Neutrophil (primary cell): ENCODE data around the gene ADGRD2.

Experiments
- H3K27ac ChIP-seq: fragments of 200-600 bp; sonication (generic); 2 replicates; pipeline ENCODE4 v1.5.1; 2016; ENCODE audit warnings: mild to moderate bottlenecking, moderate library complexity
- H3K27me3 ChIP-seq: fragments of 200-600 bp; sonication (generic); 2 replicates; pipeline ENCODE4 v1.6.0; 2016; ENCODE audit warnings: mild to moderate bottlenecking
- H3K36me3 ChIP-seq: fragments of 200-600 bp; sonication (generic); 2 replicates; pipeline ENCODE4 v1.5.1; 2017
- H3K4me1 ChIP-seq, 2 experiments: fragments of 200-600 bp in 1 of 2; sonication (generic) in 1 of 2; 1 replicate in 1 of 2; 2 replicates in 1 of 2; pipeline versions ENCODE4 v1.5.1 to v1.6.1; 2013 to 2016; ENCODE audit warnings: low read depth in 1 of 2, low read length in 1 of 2, mild to moderate bottlenecking in 1 of 2, moderate library complexity in 1 of 2; ENCODE audit not compliant: control insufficient read depth in 1 of 2, insufficient read depth in 1 of 2
- H3K4me3 ChIP-seq, 2 experiments: fragments of 200-600 bp in 1 of 2; sonication (generic) in 1 of 2; 1 replicate in 1 of 2; 2 replicates in 1 of 2; pipeline ENCODE4 v1.5.1; 2013 to 2016; ENCODE audit warnings: low read depth in 1 of 2, low read length in 1 of 2, mild to moderate bottlenecking in 1 of 2, moderate library complexity in 1 of 2
- H3K9me3 ChIP-seq: fragments of 200-600 bp; sonication (generic); 2 replicates; pipeline ENCODE4 v1.5.1; 2016
- CTCF ChIP-seq: fragments of 200-600 bp; sonication (generic); IDR thresholded peaks from 2 replicates; pipeline ENCODE4 v1.5.1; 2016; ENCODE audit warnings: antibody characterized with exemption

Gene ADGRD2

DNA sequence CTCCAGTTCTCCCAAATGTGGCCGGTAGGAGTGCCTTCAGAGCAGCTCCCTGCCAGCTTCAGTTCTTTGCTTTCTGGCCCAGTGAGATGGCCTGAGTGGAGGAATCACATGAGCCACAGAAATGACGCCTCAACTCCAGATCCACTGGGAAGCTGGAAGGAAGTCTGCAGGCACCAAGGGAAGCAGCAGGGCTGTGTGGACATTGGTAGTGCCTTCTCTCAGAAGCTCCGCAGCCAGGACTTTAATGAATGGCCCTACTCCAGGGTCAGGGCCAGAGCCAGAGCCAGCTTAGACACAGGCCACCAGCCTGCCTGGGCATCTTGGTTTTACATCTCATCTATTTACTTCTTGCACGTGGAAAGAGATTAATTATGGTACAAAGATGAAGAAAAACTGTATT, 23.0 kb upstream of the ADGRD2 start:
- Histone ChIP-seq H3K36me3 (no peaks in the 10 kb centered on the region), H3K9me3 (no peaks in the 10 kb centered on the region), H3K4me3 (no peak overlapping the region), H3K27me3 (peaks cover 16% of the 10 kb centered on the region), H3K4me1 (no peaks in the 10 kb centered on the region), H3K27ac (no peak overlapping the region)
- TF ChIP-seq CTCF = no peak

- no peaks in the 10 kb centered on the region for H3K36me3 ChIP-seq
- no peak overlapping the region for H3K27ac ChIP-seq
- peaks cover 15% of the 10 kb centered on the region for H3K27me3 ChIP-seq
- H3K4me1 ChIP-seq = no peaks in the 10 kb centered on the region
- H3K4me3 ChIP-seq = no peak overlapping the region
- no peak for TF ChIP-seq CTCF
- H3K9me3 ChIP-seq = no peaks in the 10 kb centered on the region
Measured at GRCh38 chr9:124428751-124429529, 21.3 kb upstream of the ADGRD2 start.

DNA sequence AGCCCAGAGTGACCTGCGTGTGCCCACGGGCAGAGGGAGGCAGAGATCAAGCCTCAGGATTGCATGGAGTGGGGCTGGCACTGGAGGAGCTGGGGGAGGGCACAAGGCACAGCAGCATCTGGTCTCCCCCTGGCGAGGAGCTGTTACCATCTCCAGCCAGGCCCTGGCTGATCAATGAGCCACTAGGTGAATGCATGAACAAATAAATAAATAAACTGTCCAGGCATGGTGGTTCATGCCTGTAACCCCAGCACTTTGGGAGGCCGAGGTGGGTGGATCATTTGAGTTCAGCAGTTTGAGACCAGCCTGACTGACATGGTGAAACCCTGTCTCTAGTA, 20.8 kb upstream of the ADGRD2 start:
- no peak for TF ChIP-seq CTCF
- no peaks in the 10 kb centered on the region for H3K36me3 ChIP-seq

GRCh38 chr9:124436320-124436719, 13.9 kb upstream of the ADGRD2 start:
- no peaks in the 10 kb centered on the region for H3K9me3 ChIP-seq
- H3K27me3 ChIP-seq = peaks cover 28% of the 10 kb centered on the region
- no peak for TF ChIP-seq CTCF
- no peak overlapping the region for H3K27ac ChIP-seq
- no peak overlapping the region for H3K4me3 ChIP-seq
- H3K4me1 ChIP-seq = no peaks in the 10 kb centered on the region
- H3K36me3 ChIP-seq = no peaks in the 10 kb centered on the region

More for the DNA sequence above, 20.8 kb upstream of the ADGRD2 start:
- no peaks in the 10 kb centered on the region for H3K4me1 ChIP-seq
- H3K4me3 ChIP-seq = no peak overlapping the region
- H3K27ac ChIP-seq = no peak overlapping the region
- no peaks in the 10 kb centered on the region for H3K9me3 ChIP-seq
- peaks cover 13% of the 10 kb centered on the region for H3K27me3 ChIP-seq

DNA sequence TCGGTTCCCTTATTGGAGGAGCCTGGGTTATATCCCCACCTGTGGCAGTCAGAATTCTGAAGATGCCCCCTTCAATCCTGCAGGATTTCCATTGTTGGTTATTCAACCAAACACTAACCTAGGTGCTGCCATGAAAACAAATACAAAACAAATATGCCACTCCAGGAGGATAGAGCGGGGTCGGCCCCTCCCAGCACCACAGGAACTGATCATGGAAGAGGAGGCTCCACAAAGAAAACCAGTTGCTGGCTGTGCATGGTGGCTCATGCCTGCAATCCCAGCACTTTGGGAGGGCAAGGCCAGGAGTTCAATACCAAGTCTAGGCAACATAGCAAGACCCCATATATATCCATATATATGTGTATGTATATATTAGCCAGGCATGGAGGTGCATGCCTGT, 13.2 kb upstream of the ADGRD2 start:
- Histone ChIP-seq H3K4me1 (no peaks in the 10 kb centered on the region), H3K36me3 (no peaks in the 10 kb centered on the region), H3K27ac (no peak overlapping the region), H3K4me3 (no peak overlapping the region), H3K9me3 (no peaks in the 10 kb centered on the region), H3K27me3 (peaks cover 33% of the 10 kb centered on the region)
- no peak for TF ChIP-seq CTCF
